ENCODE data around the gene TRAK1. TPM values are rescaled to one million over a fixed set of nuclear protein-coding genes. Genes with fewer than 3 reads are reported as not detected.

Gene TRAK1
- total RNA-seq, 1 donor from 2014 or later, result 35.4 TPM

- Mint-ChIP-seq H3K27me3 (peaks cover 38% of the 10 kb centered on the region), H3K4me1 (peaks cover 4% of the 10 kb centered on the region), H3K9me3 (no peaks in the 10 kb centered on the region), H3K4me3 (no peak overlapping the region), H3K36me3 (ENCODE audit: low read depth) (no peaks in the 10 kb centered on the region), H3K27ac (no peak overlapping the region)
- no peak for DNase-seq
- intact Hi-C loops (cut with micrococcal nuclease), result no loop called here
Measured at GRCh38 chr3:42257007-42257406, 165.8 kb downstream of the TRAK1 start.

- peaks cover 65% of the 10 kb centered on the region for H3K27me3 Mint-ChIP-seq
- no peaks in the 10 kb centered on the region for H3K4me1 Mint-ChIP-seq
- no peak overlapping the region for H3K4me3 Mint-ChIP-seq
- no peak for DNase-seq
- H3K9me3 Mint-ChIP-seq, result no peaks in the 10 kb centered on the region
- intact Hi-C loops (cut with micrococcal nuclease), result no loop called here
- no peak overlapping the region for H3K27ac Mint-ChIP-seq
- H3K36me3 Mint-ChIP-seq (ENCODE audit: low read depth), result no peaks in the 10 kb centered on the region
Measured at GRCh38 chr3:42262525-42262924, 171.4 kb downstream of the TRAK1 start.

GRCh38 chr3:42263354-42264346 lies 172.5 kb downstream of the TRAK1 start:
- H3K4me3 Mint-ChIP-seq, result no peak overlapping the region
- H3K27ac Mint-ChIP-seq, result no peak overlapping the region
- H3K4me1 Mint-ChIP-seq, result no peaks in the 10 kb centered on the region
- H3K36me3 Mint-ChIP-seq (ENCODE audit: low read depth), result no peaks in the 10 kb centered on the region
- H3K9me3 Mint-ChIP-seq, result no peaks in the 10 kb centered on the region
- intact Hi-C loops (cut with micrococcal nuclease), result no loop called here
- H3K27me3 Mint-ChIP-seq, result peaks cover 65% of the 10 kb centered on the region
- no peak for DNase-seq

GRCh38 chr3:42264399-42265058 lies 173.4 kb downstream of the TRAK1 start:
- Mint-ChIP-seq H3K9me3 (no peaks in the 10 kb centered on the region), H3K4me1 (no peaks in the 10 kb centered on the region), H3K27ac (no peak overlapping the region), H3K27me3 (peaks cover 71% of the 10 kb centered on the region), H3K36me3 (ENCODE audit: low read depth) (no peaks in the 10 kb centered on the region), H3K4me3 (no peak overlapping the region)
- intact Hi-C loops (cut with micrococcal nuclease), result no loop called here
- no peak for DNase-seq

GRCh38 chr3:42265059-42265991 lies 174.2 kb downstream of the TRAK1 start:
- intact Hi-C loops (cut with micrococcal nuclease), result no loop called here
- Mint-ChIP-seq H3K36me3 (ENCODE audit: low read depth) (no peaks in the 10 kb centered on the region), H3K27ac (no peak overlapping the region), H3K4me3 (no peak overlapping the region), H3K27me3 (peaks cover 72% of the 10 kb centered on the region), H3K4me1 (no peaks in the 10 kb centered on the region), H3K9me3 (no peaks in the 10 kb centered on the region)
- DNase-seq, result no peak

GRCh38 chr3:42266085-42266484 lies 174.9 kb downstream of the TRAK1 start, which contains the start of gene CCK:
Gene CCK (minus strand): TSS chr3:42266185. CDS start chr3:42263630, 2,555 bp downstream.
- no peaks in the 10 kb centered on the region for H3K4me1 Mint-ChIP-seq
- peaks cover 68% of the 10 kb centered on the region for H3K27me3 Mint-ChIP-seq
- no peak within 1 kb of the TSS for H3K27ac Mint-ChIP-seq
- DNase-seq, result no peak
- intact Hi-C loops (cut with micrococcal nuclease), result no loop called here
- H3K4me3 Mint-ChIP-seq, result no peak within 1 kb of the TSS
- H3K36me3 Mint-ChIP-seq (ENCODE audit: low read depth), result no peaks in the 10 kb centered on the region
- no peaks in the 10 kb centered on the region for H3K9me3 Mint-ChIP-seq

GRCh38 chr3:42267878-42268277 lies 176.7 kb downstream of the TRAK1 start:
- Mint-ChIP-seq H3K27ac (no peak overlapping the region), H3K27me3 (peaks cover 52% of the 10 kb centered on the region)

GRCh38 chr3:42269647-42270046 lies 178.5 kb downstream of the TRAK1 start:
- Mint-ChIP-seq H3K27ac (no peak overlapping the region), H3K4me3 (no peak overlapping the region), H3K27me3 (peaks cover 39% of the 10 kb centered on the region), H3K36me3 (ENCODE audit: low read depth) (no peaks in the 10 kb centered on the region), H3K9me3 (no peaks in the 10 kb centered on the region), H3K4me1 (no peaks in the 10 kb centered on the region)
- intact Hi-C loops (cut with micrococcal nuclease), result no loop called here
- no peak for DNase-seq

More at GRCh38 chr3:42267878-42268277, 176.7 kb downstream of the TRAK1 start:
- intact Hi-C loops (cut with micrococcal nuclease), result no loop called here
- Mint-ChIP-seq H3K4me3 (no peak overlapping the region), H3K36me3 (ENCODE audit: low read depth) (no peaks in the 10 kb centered on the region), H3K4me1 (no peaks in the 10 kb centered on the region), H3K9me3 (no peaks in the 10 kb centered on the region)
- DNase-seq, result no peak

GRCh38 chr3:42270561-42270960 lies 179.4 kb downstream of the TRAK1 start:
- Mint-ChIP-seq H3K36me3 (ENCODE audit: low read depth) (no peaks in the 10 kb centered on the region), H3K9me3 (no peaks in the 10 kb centered on the region), H3K27me3 (peaks cover 33% of the 10 kb centered on the region), H3K4me3 (no peak overlapping the region), H3K4me1 (no peaks in the 10 kb centered on the region), H3K27ac (no peak overlapping the region)
- no peak for DNase-seq
- intact Hi-C loops (cut with micrococcal nuclease), result no loop called here

GRCh38 chr3:42271786-42272185 lies 180.6 kb downstream of the TRAK1 start:
- Mint-ChIP-seq H3K27ac (no peak overlapping the region), H3K36me3 (ENCODE audit: low read depth) (no peaks in the 10 kb centered on the region), H3K27me3 (peaks cover 25% of the 10 kb centered on the region), H3K4me1 (no peaks in the 10 kb centered on the region), H3K4me3 (no peak overlapping the region), H3K9me3 (no peaks in the 10 kb centered on the region)
- no peak for DNase-seq
- intact Hi-C loops (cut with micrococcal nuclease), result no loop called here

- Mint-ChIP-seq H3K9me3 (no peaks in the 10 kb centered on the region), H3K4me3 (no peak overlapping the region), H3K27me3 (peaks cover 13% of the 10 kb centered on the region), H3K27ac (no peak overlapping the region), H3K36me3 (ENCODE audit: low read depth) (no peaks in the 10 kb centered on the region), H3K4me1 (no peaks in the 10 kb centered on the region)
- intact Hi-C loops (cut with micrococcal nuclease), result no loop called here
- DNase-seq, result no peak
Measured at GRCh38 chr3:42273361-42273760, 182.2 kb downstream of the TRAK1 start.

- no peak for DNase-seq
- Mint-ChIP-seq H3K27ac (no peak overlapping the region), H3K4me1 (no peaks in the 10 kb centered on the region), H3K36me3 (ENCODE audit: low read depth) (no peaks in the 10 kb centered on the region), H3K9me3 (peaks cover 5% of the 10 kb centered on the region), H3K27me3 (peaks cover 8% of the 10 kb centered on the region), H3K4me3 (no peak overlapping the region)
- intact Hi-C loops (cut with micrococcal nuclease), result no loop called here
Measured at GRCh38 chr3:42274266-42274665, 183.1 kb downstream of the TRAK1 start.

- Mint-ChIP-seq H3K4me1 (no peaks in the 10 kb centered on the region), H3K36me3 (ENCODE audit: low read depth) (no peaks in the 10 kb centered on the region), H3K27me3 (peaks cover 1% of the 10 kb centered on the region), H3K27ac (no peak overlapping the region), H3K4me3 (no peak overlapping the region), H3K9me3 (peaks cover 11% of the 10 kb centered on the region)
- intact Hi-C loops (cut with micrococcal nuclease), result no loop called here
- DNase-seq, result no peak
Measured at GRCh38 chr3:42275217-42275616, 184.1 kb downstream of the TRAK1 start.
